GM23338 (cell line): ENCODE results near the gene OTOGL. TPM values are rescaled to one million over a fixed set of nuclear protein-coding genes. Genes with fewer than 3 reads are reported as not detected.

Experiments
- ATAC-seq: fragments of 200-7000 bp; cut with Tn5 transposase; 3 replicates; pipeline ENCODE4 v1.9.1; 2020
- DNase-seq: peaks from one replicate; pipeline ENCODE4 v3.0.0-alpha.2; 2015; ENCODE audit warnings: low spot score
- H2AFZ ChIP-seq: fragments of 200-600 bp; sonication (generic); 2 replicates; pipeline ENCODE4 v1.8.0; 2016; ENCODE audit warnings: antibody characterized with exemption, mild to moderate bottlenecking, moderate library complexity
- H3F3A ChIP-seq: fragments of 200-600 bp; sonication (generic); replicated peaks from 2 replicates; pipeline ENCODE4 v1.8.0; 2017; ENCODE audit warnings: antibody characterized with exemption, mixed run types, low read depth
- H3K27ac ChIP-seq: fragments of 200-600 bp; sonication (generic); 2 replicates; pipeline ENCODE4 v1.6.1; 2016; ENCODE audit warnings: low read depth
- H3K27me3 ChIP-seq: fragments of 200-600 bp; sonication (generic); 2 replicates; pipeline ENCODE4 v1.8.0; 2016; ENCODE audit warnings: mild to moderate bottlenecking, mixed run types, moderate library complexity; ENCODE audit not compliant: insufficient read depth
- H3K36me3 ChIP-seq: fragments of 200-600 bp; sonication (generic); 2 replicates; pipeline ENCODE4 v1.8.0; 2016; ENCODE audit warnings: mild to moderate bottlenecking; ENCODE audit not compliant: insufficient read depth
- H3K4me1 ChIP-seq: fragments of 200-600 bp; sonication (generic); 2 replicates; pipeline ENCODE4 v1.8.0; 2016; ENCODE audit warnings: mild to moderate bottlenecking, moderate library complexity; ENCODE audit not compliant: insufficient read depth
- H3K4me2 ChIP-seq: fragments of 200-600 bp; sonication (generic); 2 replicates; pipeline ENCODE4 v1.7.1; 2017; ENCODE audit warnings: mixed run types
- H3K4me3 ChIP-seq: fragments of 200-600 bp; sonication (generic); 2 replicates; pipeline ENCODE4 v1.6.1; 2016; ENCODE audit warnings: mixed run types
- H3K79me2 ChIP-seq: fragments of 200-600 bp; sonication (generic); replicated peaks from 2 replicates; pipeline ENCODE4 v1.8.0; 2017; ENCODE audit warnings: mild to moderate bottlenecking; ENCODE audit not compliant: insufficient read depth
- H3K9me2 ChIP-seq: fragments of 200-600 bp; sonication (generic); 2 replicates; pipeline ENCODE4 v1.8.0; 2017; ENCODE audit not compliant: insufficient read depth
- H4K20me1 ChIP-seq: fragments of 200-600 bp; sonication (generic); replicated peaks from 2 replicates; pipeline ENCODE4 v1.8.0; 2017; ENCODE audit warnings: mild to moderate bottlenecking; ENCODE audit not compliant: insufficient read depth
- H3K27ac Mint-ChIP-seq: 2 replicates; pipeline ENCODE4 v1.8.0; 2020; ENCODE audit warnings: inconsistent platforms, mild to moderate bottlenecking, moderate library complexity, mixed read lengths
- H3K27me3 Mint-ChIP-seq: 3 replicates; pipeline ENCODE4 v1.8.0; 2022; ENCODE audit warnings: low read depth, mild to moderate bottlenecking, moderate library complexity, mixed read lengths, inconsistent platforms; ENCODE audit not compliant: insufficient read depth, poor library complexity
- H3K36me3 Mint-ChIP-seq: 3 replicates; pipeline ENCODE4 v1.8.0; 2021; ENCODE audit warnings: low read depth, mild to moderate bottlenecking, inconsistent platforms, moderate library complexity, mixed read lengths
- H3K4me1 Mint-ChIP-seq: 3 replicates; pipeline ENCODE4 v1.8.0; 2020; ENCODE audit warnings: mild to moderate bottlenecking, inconsistent platforms, mixed read lengths
- H3K4me3 Mint-ChIP-seq: 3 replicates; pipeline ENCODE4 v1.8.0; 2021; ENCODE audit warnings: moderate library complexity, mild to moderate bottlenecking, inconsistent platforms, mixed read lengths
- H3K9me3 Mint-ChIP-seq: 3 replicates; pipeline ENCODE4 v1.8.0; 2020; ENCODE audit warnings: moderate library complexity, mild to moderate bottlenecking, inconsistent platforms, mixed read lengths
- CREB1 ChIP-seq: fragments of 250-450 bp; sonication (Bioruptor Pico); IDR thresholded peaks from 2 replicates; pipeline ENCODE4 v1.5.0; 2020; ENCODE audit warnings: low read depth, mild to moderate bottlenecking, moderate library complexity
- EZH2 ChIP-seq: fragments of 200-600 bp; sonication (generic); IDR thresholded peaks from one replicate; pipeline ENCODE4 v1.8.0; 2017; ENCODE audit warnings: antibody characterized with exemption, mild to moderate bottlenecking, low read depth; ENCODE audit not compliant: unreplicated experiment
- EZH2phosphoT487 ChIP-seq: fragments of 200-600 bp; sonication (generic); IDR thresholded peaks from one replicate; pipeline ENCODE4 v1.8.1; 2018; ENCODE audit warnings: antibody characterized with exemption; ENCODE audit not compliant: unreplicated experiment
- NANOG ChIP-seq: IDR thresholded peaks from 2 replicates; pipeline ENCODE4 v1.6.1; 2016; ENCODE audit warnings: antibody characterized with exemption, borderline replicate concordance
- POLR2AphosphoS5 ChIP-seq: IDR thresholded peaks from 2 replicates; pipeline ENCODE4 v1.6.1; 2016; ENCODE audit warnings: antibody characterized with exemption, low read depth
- STAT1 ChIP-seq: IDR thresholded peaks from one replicate; pipeline ENCODE4 v1.6.1; 2016; ENCODE audit warnings: antibody characterized with exemption; ENCODE audit not compliant: unreplicated experiment
- ZNF331 ChIP-seq: fragments of 250-450 bp; sonication (Bioruptor Pico); IDR thresholded peaks from 2 replicates; pipeline ENCODE4 v1.5.0; 2020; ENCODE audit warnings: low read depth, mild to moderate bottlenecking, moderate library complexity
- polyA plus RNA-seq: library from polyadenylated mRNA; unstranded; fragments of >200 nt; fragmentation: Nextera tagmentation; extraction: Ambion mirVana; gene quantifications from 2 replicates; pipeline ENCODE4 v1.2.1, GENCODE V29; 2016
- total RNA-seq: library from RNA; depleted of rRNA; stranded (reverse); fragments of >200 nt; shearing (Covaris generic); gene quantifications from 2 replicates; pipeline ENCODE4 v1.2.3, GENCODE V29; 2014
- TF ChIP-seq, protein P1 (sequence below): fragments of 250-450 bp; sonication (Bioruptor Pico); IDR thresholded peaks from 2 replicates; pipeline ENCODE4 v1.5.0; 2020; ENCODE audit warnings: mild to moderate bottlenecking, moderate library complexity
- TF ChIP-seq, protein P2 (sequence below), 2 experiments: fragments of 200-600 bp in 1 of 2; sonication (generic) in 1 of 2; conservative IDR thresholded peaks; 2 replicates each; pipeline versions ENCODE4 v1.5.1 to v1.6.1; 2016 to 2017; ENCODE audit warnings: antibody characterized with exemption in 2 of 2, low read depth in 2 of 2, mild to moderate bottlenecking in 2 of 2, moderate library complexity in 1 of 2
- TF ChIP-seq, protein P3 (sequence below): IDR thresholded peaks from 2 replicates; pipeline ENCODE4 v1.6.1; 2016; ENCODE audit warnings: antibody characterized with exemption
- TF ChIP-seq, protein P4 (sequence below): IDR thresholded peaks from one replicate; pipeline ENCODE4 v1.6.1; 2018; ENCODE audit warnings: antibody characterized with exemption; ENCODE audit not compliant: unreplicated experiment

The OTOGL gene
- total and polyA plus RNA-seq, 2 experiments from 2014 or later: 0.36 to 0.66 TPM

DNA sequence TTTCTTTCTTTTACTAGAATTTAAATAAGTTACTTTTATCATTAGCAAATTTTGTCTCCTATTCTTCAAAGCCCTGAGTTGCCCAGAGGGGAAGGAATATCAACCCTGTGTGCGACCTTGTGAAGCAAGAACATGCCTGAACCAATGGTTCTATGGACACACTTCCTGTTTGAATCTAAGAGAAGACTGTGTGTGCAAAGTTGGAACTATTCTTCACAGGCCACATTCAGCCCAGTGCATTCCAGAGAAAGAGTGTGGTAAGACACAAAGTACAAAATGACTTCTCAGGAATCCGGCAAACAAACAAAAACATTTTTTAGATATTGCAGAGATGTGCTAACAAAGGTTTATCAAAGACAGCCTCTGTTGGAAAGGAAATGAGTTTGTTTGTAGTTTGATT, 253.9 kb downstream of the OTOGL start:
- no peaks in the 10 kb centered on the region for H3K36me3 Mint-ChIP-seq
- no peaks in the 10 kb centered on the region for H3K27me3 Mint-ChIP-seq
- Histone ChIP-seq H4K20me1 (no peaks in the 10 kb centered on the region), H2AFZ (no peak overlapping the region), H3K4me2 (no peak overlapping the region), H3K9me2 (no peaks in the 10 kb centered on the region), H3K36me3 (no peaks in the 10 kb centered on the region), H3K4me3 (no peak overlapping the region), H3F3A (no peaks in the 10 kb centered on the region), H3K4me1 (no peaks in the 10 kb centered on the region), H3K27ac (no peak overlapping the region), H3K79me2 (no peaks in the 10 kb centered on the region), H3K27me3 (no peaks in the 10 kb centered on the region)
- no peak overlapping the region for H3K4me3 Mint-ChIP-seq
- DNase-seq (no peak), ATAC-seq (no peak)
- TF ChIP-seq ZNF331 (CRISPR knock-in tag): no peak
- no peak for TF ChIP-seq STAT1
- TF ChIP-seq, protein P1, sequence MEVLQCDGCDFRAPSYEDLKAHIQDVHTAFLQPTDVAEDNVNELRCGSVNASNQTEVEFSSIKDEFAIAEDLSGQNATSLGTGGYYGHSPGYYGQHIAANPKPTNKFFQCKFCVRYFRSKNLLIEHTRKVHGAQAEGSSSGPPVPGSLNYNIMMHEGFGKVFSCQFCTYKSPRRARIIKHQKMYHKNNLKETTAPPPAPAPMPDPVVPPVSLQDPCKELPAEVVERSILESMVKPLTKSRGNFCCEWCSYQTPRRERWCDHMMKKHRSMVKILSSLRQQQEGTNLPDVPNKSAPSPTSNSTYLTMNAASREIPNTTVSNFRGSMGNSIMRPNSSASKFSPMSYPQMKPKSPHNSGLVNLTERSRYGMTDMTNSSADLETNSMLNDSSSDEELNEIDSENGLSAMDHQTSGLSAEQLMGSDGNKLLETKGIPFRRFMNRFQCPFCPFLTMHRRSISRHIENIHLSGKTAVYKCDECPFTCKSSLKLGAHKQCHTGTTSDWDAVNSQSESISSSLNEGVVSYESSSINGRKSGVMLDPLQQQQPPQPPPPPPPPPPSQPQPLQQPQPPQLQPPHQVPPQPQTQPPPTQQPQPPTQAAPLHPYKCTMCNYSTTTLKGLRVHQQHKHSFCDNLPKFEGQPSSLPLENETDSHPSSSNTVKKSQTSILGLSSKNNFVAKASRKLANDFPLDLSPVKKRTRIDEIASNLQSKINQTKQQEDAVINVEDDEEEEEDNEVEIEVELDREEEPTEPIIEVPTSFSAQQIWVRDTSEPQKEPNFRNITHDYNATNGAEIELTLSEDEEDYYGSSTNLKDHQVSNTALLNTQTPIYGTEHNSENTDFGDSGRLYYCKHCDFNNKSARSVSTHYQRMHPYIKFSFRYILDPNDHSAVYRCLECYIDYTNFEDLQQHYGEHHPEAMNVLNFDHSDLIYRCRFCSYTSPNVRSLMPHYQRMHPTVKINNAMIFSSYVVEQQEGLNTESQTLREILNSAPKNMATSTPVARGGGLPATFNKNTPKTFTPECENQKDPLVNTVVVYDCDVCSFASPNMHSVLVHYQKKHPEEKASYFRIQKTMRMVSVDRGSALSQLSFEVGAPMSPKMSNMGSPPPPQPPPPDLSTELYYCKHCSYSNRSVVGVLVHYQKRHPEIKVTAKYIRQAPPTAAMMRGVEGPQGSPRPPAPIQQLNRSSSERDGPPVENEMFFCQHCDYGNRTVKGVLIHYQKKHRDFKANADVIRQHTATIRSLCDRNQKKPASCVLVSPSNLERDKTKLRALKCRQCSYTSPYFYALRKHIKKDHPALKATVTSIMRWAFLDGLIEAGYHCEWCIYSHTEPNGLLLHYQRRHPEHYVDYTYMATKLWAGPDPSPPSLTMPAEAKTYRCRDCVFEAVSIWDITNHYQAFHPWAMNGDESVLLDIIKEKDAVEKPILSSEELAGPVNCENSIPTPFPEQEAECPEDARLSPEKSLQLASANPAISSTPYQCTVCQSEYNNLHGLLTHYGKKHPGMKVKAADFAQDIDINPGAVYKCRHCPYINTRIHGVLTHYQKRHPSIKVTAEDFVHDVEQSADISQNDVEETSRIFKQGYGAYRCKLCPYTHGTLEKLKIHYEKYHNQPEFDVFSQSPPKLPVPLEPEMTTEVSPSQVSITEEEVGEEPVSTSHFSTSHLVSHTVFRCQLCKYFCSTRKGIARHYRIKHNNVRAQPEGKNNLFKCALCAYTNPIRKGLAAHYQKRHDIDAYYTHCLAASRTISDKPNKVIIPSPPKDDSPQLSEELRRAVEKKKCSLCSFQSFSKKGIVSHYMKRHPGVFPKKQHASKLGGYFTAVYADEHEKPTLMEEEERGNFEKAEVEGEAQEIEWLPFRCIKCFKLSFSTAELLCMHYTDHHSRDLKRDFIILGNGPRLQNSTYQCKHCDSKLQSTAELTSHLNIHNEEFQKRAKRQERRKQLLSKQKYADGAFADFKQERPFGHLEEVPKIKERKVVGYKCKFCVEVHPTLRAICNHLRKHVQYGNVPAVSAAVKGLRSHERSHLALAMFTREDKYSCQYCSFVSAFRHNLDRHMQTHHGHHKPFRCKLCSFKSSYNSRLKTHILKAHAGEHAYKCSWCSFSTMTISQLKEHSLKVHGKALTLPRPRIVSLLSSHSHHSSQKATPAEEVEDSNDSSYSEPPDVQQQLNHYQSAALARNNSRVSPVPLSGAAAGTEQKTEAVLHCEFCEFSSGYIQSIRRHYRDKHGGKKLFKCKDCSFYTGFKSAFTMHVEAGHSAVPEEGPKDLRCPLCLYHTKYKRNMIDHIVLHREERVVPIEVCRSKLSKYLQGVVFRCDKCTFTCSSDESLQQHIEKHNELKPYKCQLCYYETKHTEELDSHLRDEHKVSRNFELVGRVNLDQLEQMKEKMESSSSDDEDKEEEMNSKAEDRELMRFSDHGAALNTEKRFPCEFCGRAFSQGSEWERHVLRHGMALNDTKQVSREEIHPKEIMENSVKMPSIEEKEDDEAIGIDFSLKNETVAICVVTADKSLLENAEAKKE (CRISPR knock-in tag): no peak
- TF ChIP-seq, protein P2, sequence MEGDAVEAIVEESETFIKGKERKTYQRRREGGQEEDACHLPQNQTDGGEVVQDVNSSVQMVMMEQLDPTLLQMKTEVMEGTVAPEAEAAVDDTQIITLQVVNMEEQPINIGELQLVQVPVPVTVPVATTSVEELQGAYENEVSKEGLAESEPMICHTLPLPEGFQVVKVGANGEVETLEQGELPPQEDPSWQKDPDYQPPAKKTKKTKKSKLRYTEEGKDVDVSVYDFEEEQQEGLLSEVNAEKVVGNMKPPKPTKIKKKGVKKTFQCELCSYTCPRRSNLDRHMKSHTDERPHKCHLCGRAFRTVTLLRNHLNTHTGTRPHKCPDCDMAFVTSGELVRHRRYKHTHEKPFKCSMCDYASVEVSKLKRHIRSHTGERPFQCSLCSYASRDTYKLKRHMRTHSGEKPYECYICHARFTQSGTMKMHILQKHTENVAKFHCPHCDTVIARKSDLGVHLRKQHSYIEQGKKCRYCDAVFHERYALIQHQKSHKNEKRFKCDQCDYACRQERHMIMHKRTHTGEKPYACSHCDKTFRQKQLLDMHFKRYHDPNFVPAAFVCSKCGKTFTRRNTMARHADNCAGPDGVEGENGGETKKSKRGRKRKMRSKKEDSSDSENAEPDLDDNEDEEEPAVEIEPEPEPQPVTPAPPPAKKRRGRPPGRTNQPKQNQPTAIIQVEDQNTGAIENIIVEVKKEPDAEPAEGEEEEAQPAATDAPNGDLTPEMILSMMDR (conservative IDR thresholded peaks at IDR 0.05; ENCODE audit: low read depth in 2 of 2): no peak
- no peak for TF ChIP-seq EZH2
- TF ChIP-seq, protein P3, sequence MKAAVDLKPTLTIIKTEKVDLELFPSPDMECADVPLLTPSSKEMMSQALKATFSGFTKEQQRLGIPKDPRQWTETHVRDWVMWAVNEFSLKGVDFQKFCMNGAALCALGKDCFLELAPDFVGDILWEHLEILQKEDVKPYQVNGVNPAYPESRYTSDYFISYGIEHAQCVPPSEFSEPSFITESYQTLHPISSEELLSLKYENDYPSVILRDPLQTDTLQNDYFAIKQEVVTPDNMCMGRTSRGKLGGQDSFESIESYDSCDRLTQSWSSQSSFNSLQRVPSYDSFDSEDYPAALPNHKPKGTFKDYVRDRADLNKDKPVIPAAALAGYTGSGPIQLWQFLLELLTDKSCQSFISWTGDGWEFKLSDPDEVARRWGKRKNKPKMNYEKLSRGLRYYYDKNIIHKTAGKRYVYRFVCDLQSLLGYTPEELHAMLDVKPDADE: no peak
- TF ChIP-seq EZH2phosphoT487: no peak
- no peak for TF ChIP-seq POLR2AphosphoS5
- TF ChIP-seq, protein P4, sequence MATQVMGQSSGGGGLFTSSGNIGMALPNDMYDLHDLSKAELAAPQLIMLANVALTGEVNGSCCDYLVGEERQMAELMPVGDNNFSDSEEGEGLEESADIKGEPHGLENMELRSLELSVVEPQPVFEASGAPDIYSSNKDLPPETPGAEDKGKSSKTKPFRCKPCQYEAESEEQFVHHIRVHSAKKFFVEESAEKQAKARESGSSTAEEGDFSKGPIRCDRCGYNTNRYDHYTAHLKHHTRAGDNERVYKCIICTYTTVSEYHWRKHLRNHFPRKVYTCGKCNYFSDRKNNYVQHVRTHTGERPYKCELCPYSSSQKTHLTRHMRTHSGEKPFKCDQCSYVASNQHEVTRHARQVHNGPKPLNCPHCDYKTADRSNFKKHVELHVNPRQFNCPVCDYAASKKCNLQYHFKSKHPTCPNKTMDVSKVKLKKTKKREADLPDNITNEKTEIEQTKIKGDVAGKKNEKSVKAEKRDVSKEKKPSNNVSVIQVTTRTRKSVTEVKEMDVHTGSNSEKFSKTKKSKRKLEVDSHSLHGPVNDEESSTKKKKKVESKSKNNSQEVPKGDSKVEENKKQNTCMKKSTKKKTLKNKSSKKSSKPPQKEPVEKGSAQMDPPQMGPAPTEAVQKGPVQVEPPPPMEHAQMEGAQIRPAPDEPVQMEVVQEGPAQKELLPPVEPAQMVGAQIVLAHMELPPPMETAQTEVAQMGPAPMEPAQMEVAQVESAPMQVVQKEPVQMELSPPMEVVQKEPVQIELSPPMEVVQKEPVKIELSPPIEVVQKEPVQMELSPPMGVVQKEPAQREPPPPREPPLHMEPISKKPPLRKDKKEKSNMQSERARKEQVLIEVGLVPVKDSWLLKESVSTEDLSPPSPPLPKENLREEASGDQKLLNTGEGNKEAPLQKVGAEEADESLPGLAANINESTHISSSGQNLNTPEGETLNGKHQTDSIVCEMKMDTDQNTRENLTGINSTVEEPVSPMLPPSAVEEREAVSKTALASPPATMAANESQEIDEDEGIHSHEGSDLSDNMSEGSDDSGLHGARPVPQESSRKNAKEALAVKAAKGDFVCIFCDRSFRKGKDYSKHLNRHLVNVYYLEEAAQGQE: no peak
- no peak for TF ChIP-seq CREB1 (CRISPR knock-in tag)
- TF ChIP-seq NANOG: no peak
- no peak overlapping the region for H3K27ac Mint-ChIP-seq
- H3K9me3 Mint-ChIP-seq: no peaks in the 10 kb centered on the region
- H3K4me1 Mint-ChIP-seq: peaks cover 2% of the 10 kb centered on the region; the same call in 1 of the 3 replicates
